ENCODE results near the gene CAPNS2.

Gene CAPNS2

DNA sequence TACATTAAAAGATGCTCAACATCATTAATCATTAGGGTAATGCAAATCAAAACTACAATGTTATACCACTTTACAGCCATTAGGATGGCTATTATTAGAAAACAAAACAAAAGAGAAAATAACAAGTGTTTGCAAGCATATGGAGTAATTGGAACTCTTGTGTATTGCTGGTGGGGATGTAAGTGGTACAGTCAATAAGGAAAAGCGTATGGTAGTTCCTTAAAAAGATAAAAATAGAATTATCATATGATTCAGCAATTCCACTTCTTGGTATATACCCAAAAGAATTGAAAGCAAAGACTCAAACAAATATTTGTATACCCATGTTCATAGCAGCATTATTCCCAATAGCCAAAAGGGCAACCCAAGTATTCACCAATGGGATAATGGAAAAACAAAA lies 1.4 kb upstream of the CAPNS2 start:
- TF ChIP-seq CTCF (conservative IDR thresholded peaks at IDR 0.05; ENCODE audit: low read depth, low read length), result no peak
- no peak for DNase-seq (ENCODE audit: low read depth)

DNA sequence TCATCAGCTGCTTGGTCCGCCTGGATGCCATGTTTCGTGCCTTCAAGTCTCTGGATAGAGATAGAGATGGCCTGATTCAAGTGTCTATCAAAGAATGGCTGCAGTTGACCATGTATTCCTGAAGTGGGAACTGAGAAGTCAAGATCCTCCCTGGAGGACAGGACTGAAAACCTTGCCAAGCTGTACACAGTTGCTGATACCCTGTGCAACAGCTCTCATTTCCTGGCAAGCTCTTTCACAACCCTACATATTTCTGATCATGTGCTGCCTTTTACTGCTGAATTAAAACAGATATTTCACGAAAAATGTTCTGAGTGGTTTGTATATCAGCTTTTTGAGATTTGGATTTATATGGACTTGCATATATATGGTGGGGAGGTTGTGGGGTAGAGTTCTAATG lies 898 bp downstream of the CAPNS2 start:
- no peak overlapping the region for H3K4me3 ChIP-seq (ENCODE audit: low read depth, low read length)
- peak; percentile 85 for DNase-seq (ENCODE audit: low read depth)
- TF ChIP-seq CTCF (conservative IDR thresholded peaks at IDR 0.05; ENCODE audit: low read depth, low read length), result no peak

More for the DNA sequence above, 1.4 kb upstream of the CAPNS2 start:
- no peak overlapping the region for H3K4me3 ChIP-seq (ENCODE audit: low read depth, low read length)

DNA sequence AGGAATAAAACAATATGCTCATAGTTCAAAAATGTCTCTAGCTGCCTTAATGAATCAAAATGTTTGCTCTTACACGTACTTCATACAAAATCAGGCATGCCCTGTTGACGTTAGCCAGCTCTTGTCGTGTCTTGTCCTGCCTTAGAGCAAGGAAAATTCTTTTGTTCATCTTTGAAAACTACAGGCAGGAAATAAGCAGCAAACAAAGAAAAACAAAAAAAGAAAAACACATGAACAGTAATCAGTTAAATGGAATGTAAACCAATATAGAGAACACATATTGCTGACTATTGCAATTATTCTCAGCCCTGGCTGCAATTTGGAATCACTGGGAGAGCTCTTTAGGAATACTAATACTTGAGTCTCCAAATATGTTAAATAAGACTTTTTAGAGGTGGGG lies 1.7 kb downstream of the CAPNS2 start:
- DNase-seq (ENCODE audit: low read depth), result no peak
- TF ChIP-seq CTCF (conservative IDR thresholded peaks at IDR 0.05; ENCODE audit: low read depth, low read length), result no peak
- H3K4me3 ChIP-seq (ENCODE audit: low read depth, low read length), result no peak overlapping the region

DNA sequence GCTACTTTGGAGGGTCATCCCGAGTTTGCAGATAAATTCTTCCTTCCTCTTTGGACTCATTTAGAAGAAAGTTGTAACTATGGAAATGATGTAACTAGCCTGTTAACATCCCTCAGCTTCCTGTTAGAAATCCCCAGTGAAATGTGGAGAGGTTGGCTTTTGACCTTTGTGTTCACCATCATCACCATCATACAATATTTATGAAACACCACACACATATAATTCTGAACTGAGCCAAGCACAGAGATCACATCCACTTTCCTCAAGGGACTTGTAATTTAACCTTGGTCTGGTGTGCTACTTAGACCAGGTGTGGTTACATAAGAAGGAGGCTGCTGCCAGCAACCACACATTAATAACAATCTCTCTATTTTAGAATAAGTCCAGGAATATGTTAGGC lies 2.5 kb downstream of the CAPNS2 start:
- TF ChIP-seq CTCF (conservative IDR thresholded peaks at IDR 0.05; ENCODE audit: low read depth, low read length), result no peak
- peak; percentile 71 for DNase-seq (ENCODE audit: low read depth)
- H3K4me3 ChIP-seq (ENCODE audit: low read depth, low read length), result no peak overlapping the region

DNA sequence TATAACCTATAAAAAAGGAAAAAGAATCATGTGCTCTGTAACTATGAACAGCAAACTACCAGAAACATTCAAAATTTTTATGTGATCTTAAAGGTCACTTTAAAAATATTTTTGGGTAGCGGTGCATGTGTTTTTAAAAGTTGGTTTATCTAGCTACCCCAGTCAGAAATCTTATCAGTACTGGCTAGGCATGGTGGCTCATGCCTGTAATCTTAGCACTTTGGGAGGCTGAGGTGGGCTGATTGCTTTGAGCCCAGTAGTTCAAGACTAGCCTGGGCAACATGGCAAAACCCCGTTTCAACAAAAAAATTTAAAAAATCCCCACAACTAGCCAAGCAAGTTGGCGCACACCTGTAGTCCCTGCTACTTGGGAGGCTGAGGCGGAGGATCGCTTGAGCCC lies 3.7 kb downstream of the CAPNS2 start:
- no peak for TF ChIP-seq CTCF (conservative IDR thresholded peaks at IDR 0.05; ENCODE audit: low read depth, low read length)
- no peak overlapping the region for H3K4me3 ChIP-seq (ENCODE audit: low read depth, low read length)
- DNase-seq (ENCODE audit: low read depth), result no peak

GRCh38 chr16:55571191-55571897 lies 4.9 kb downstream of the CAPNS2 start:
- TF ChIP-seq CTCF (conservative IDR thresholded peaks at IDR 0.05; ENCODE audit: low read depth, low read length), result no peak
- H3K4me3 ChIP-seq (ENCODE audit: low read depth, low read length), result no peak overlapping the region
- DNase-seq (ENCODE audit: low read depth), result no peak

DNA sequence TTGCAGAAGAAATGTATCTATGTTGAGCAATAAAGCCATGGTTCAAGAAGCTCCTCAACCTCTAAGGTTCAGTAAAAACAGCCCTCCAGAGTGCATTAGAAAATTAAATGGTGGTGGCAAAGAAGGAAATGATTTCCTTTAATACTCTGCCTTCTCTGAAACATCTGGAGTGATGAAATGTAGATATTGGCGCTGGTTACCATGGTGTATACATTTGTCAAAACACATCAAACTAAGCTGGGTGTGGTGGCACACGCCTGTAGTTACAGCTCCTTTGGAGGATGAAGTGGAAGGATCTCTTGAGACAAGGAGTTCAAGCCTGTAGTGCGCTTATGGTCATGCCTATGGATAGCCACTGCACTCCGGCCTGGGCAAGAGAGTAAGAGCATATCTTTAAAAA lies 6.0 kb downstream of the CAPNS2 start:
- no peak overlapping the region for H3K4me3 ChIP-seq (ENCODE audit: low read depth, low read length)
- no peak for TF ChIP-seq CTCF (conservative IDR thresholded peaks at IDR 0.05; ENCODE audit: low read depth, low read length)
- DNase-seq (ENCODE audit: low read depth), result no peak
